ENCODE measurements around the gene EPGN. TPM values are rescaled to one million over a fixed set of nuclear protein-coding genes. Genes with fewer than 3 reads are reported as not detected.
"Not testable (repeated sequence)": the region's sequence is repeated elsewhere in the genome, so short reads cannot be mapped to it uniquely, and the experiment has no call there.

EPGN gene
- total RNA-seq, 3 donors from 2014 or later: 0.33 to 2.0 TPM; not detected in 1

- Histone ChIP-seq H3K36me3 (no peaks in the 10 kb centered on the region), H3K9me3 (peaks cover 3 to 8% of the 10 kb centered on the region in 2 donors), H3K27ac (no peak overlapping the region), H3K4me3 (no peak overlapping the region), H3K4me1 (no peaks in the 10 kb centered on the region), H3K27me3 (no peaks in the 10 kb centered on the region)
- TF ChIP-seq CTCF (IDR thresholded peaks at IDR 0.05) (no peak), POLR2AphosphoS5 (IDR thresholded peaks at IDR 0.05) (no peak), POLR2A (IDR thresholded peaks at IDR 0.05) (no peak)
- no peak for DNase-seq (ENCODE audit: low spot score in 2 of 2)
- intact Hi-C loops (cut with DNase I; ENCODE audit: low total_unique reads): no loop called here
These were observed 30.6 kb downstream of the EPGN start for GRCh38 chr4:74338792-74339333.

- intact Hi-C loops (cut with DNase I; ENCODE audit: low total_unique reads): no loop called here
These were observed 31.2 kb downstream of the EPGN start for GRCh38 chr4:74339501-74339900.

GRCh38 chr4:74340421-74340820, 32.2 kb downstream of the EPGN start:
- intact Hi-C loops (cut with DNase I; ENCODE audit: low total_unique reads); DNase-seq (ENCODE audit: low spot score in 2 of 2); H3K4me1 ChIP-seq; H3K27me3 ChIP-seq; H3K27ac ChIP-seq; H3K4me3 ChIP-seq; H3K36me3 ChIP-seq: not testable (repeated sequence)
- H3K9me3 ChIP-seq: peaks cover 9 to 24% of the 10 kb centered on the region in 2 donors

More at GRCh38 chr4:74339501-74339900, 31.2 kb downstream of the EPGN start:
- no peak overlapping the region for H3K4me3 ChIP-seq
- no peaks in the 10 kb centered on the region for H3K36me3 ChIP-seq
- no peak for DNase-seq (ENCODE audit: low spot score in 2 of 2)
- no peak overlapping the region for H3K27ac ChIP-seq
- peaks cover 9 to 14% of the 10 kb centered on the region in 2 donors for H3K9me3 ChIP-seq
- H3K27me3 ChIP-seq: no peaks in the 10 kb centered on the region
- TF ChIP-seq POLR2AphosphoS5 (IDR thresholded peaks at IDR 0.05): no peak
- no peaks in the 10 kb centered on the region for H3K4me1 ChIP-seq

GRCh38 chr4:74344031-74344430, 35.8 kb downstream of the EPGN start:
- DNase-seq (ENCODE audit: low spot score in 2 of 2): no peak
- Histone ChIP-seq H3K27ac (no peak overlapping the region), H3K36me3 (no peaks in the 10 kb centered on the region), H3K27me3 (no peaks in the 10 kb centered on the region), H3K9me3 (peaks cover 9 to 25% of the 10 kb centered on the region in 2 donors), H3K4me3 (no peak overlapping the region), H3K4me1 (no peaks in the 10 kb centered on the region)
- intact Hi-C loops (cut with DNase I; ENCODE audit: low total_unique reads): loop anchor here (2.0 kb wide), 1 partner anchor 55 kb away; no protein-coding TSS in a partner anchor
- no peak for TF ChIP-seq CTCF (IDR thresholded peaks at IDR 0.05)
- no peak for TF ChIP-seq POLR2A (IDR thresholded peaks at IDR 0.05)
- no peak for TF ChIP-seq POLR2AphosphoS5 (IDR thresholded peaks at IDR 0.05)

DNA sequence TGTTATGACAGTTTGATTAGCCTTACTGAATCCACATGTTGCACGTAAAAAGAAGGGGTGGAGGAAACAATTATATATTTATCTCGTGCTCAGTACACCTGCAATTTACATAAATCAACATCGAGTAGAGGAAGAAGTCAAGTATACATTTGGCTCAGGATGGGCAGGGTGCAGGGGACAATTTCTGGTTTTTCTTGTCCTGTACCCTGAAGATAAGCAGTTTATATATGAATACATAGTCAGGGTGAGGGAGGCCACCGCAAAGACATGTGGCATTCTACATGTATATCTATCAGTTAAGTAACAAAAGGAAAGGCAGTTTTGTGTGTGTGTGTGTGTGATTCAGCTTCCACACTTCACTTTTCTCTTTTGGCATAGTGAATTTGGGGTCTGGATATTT, 45.6 kb downstream of the EPGN start:
- Histone ChIP-seq H3K4me1 (no peaks in the 10 kb centered on the region), H3K27ac (no peak overlapping the region), H3K4me3 (no peak overlapping the region), H3K27me3 (no peaks in the 10 kb centered on the region), H3K36me3 (no peaks in the 10 kb centered on the region), H3K9me3 (no peaks in the 10 kb centered on the region)
- TF ChIP-seq POLR2AphosphoS5 (IDR thresholded peaks at IDR 0.05): no peak
- TF ChIP-seq POLR2A (IDR thresholded peaks at IDR 0.05): no peak
- TF ChIP-seq CTCF (IDR thresholded peaks at IDR 0.05): no peak
- intact Hi-C loops (cut with DNase I; ENCODE audit: low total_unique reads): no loop called here
- DNase-seq (ENCODE audit: low spot score in 2 of 2): no peak

GRCh38 chr4:74357965-74358364, 49.7 kb downstream of the EPGN start:
- TF ChIP-seq POLR2A (IDR thresholded peaks at IDR 0.05) (no peak), POLR2AphosphoS5 (IDR thresholded peaks at IDR 0.05) (no peak), CTCF (IDR thresholded peaks at IDR 0.05) (no peak)
- H3K4me3 ChIP-seq: no peak overlapping the region
- intact Hi-C loops (cut with DNase I; ENCODE audit: low total_unique reads): no loop called here
- H3K36me3 ChIP-seq: no peaks in the 10 kb centered on the region
- H3K27ac ChIP-seq: no peak overlapping the region
- H3K27me3 ChIP-seq: no peaks in the 10 kb centered on the region
- no peaks in the 10 kb centered on the region for H3K9me3 ChIP-seq
- DNase-seq (ENCODE audit: low spot score in 2 of 2): no peak
- no peaks in the 10 kb centered on the region for H3K4me1 ChIP-seq

Measured in breast epithelium (tissue), 4 donors.